GM19351 (cell line): ENCODE results near the gene THOC1.

Experiments
- ATAC-seq: cut with Tn5 transposase; IDR thresholded peaks from one replicate; pipeline ENCODE4 v1.9.1; 2021; ENCODE audit warnings: mild to moderate bottlenecking, moderate library complexity; ENCODE audit not compliant: unreplicated experiment

Gene THOC1

DNA sequence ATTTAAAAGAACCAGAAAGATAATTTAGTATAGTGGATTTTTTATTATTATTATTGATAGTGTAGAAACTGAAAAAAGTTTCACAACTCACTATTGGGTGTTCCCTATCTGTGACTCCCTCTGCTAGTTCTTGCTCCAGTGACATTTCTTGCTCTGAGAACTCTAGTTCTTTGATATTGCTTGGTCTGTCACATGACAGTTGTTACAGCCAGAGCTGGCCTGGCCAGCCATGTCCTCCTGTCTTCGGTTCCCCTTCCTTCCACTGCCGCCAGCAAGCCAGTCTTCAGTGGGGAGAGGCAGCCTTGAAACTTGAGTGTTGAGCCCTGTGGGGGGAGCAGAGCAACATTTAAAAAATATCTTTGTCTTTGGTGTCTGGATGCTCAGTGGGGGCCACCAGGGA lies 7.6 kb upstream of the THOC1 start:
- no peak for ATAC-seq

- ATAC-seq = no peak
Measured at GRCh38 chr18:274313-274712, 6.5 kb upstream of the THOC1 start.

- ATAC-seq = no peak
Measured at GRCh38 chr18:273525-273924, 5.7 kb upstream of the THOC1 start.

DNA sequence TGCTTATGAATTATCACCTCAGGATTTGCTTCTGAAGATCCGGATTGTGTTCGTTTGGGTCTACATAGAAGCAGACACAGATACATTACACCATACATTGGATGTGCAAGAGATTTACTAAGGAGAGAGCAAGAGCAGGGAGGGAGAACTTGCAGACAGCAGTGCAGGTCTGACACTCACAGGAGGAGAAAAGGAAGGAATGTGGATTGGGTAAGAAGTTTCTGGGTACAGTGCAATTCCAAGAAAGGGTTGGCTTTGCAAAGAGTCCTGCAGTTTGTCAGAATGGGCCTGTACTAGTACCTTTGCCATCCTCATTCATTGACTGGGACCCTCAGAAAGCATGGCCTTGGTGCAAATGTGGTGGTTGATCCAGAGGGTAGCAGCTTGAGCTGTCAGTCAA lies 4.8 kb upstream of the THOC1 start:
- no peak for ATAC-seq

DNA sequence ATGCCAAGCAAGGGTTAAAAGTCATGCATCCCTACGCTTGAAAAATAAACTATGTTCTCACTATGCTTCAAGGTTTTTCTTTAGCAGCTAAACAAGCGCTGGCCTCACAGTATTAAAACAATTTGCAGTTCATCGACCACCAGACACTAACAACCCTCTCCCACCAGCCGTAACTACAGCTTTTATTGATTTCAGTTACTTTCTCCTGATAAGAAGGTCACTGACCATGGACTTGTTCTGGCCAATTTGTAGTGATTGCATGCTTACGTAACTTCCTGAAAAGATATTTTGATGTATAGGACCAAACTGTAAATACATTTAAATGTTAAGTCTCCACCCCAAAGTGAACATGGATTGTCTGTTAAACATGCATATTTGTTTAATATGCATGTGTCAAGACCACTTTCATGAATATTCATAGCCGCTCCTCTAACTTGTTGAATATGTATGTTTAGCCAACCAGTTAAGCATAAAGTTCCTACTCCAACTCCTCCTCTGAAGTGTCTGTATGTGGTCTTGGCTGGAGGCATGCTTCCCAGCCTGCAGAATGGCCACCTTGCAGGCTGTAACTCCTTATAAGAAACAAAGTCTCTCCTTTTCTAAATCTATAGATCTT lies 1.7 kb upstream of the THOC1 start:
- no peak for ATAC-seq

DNA sequence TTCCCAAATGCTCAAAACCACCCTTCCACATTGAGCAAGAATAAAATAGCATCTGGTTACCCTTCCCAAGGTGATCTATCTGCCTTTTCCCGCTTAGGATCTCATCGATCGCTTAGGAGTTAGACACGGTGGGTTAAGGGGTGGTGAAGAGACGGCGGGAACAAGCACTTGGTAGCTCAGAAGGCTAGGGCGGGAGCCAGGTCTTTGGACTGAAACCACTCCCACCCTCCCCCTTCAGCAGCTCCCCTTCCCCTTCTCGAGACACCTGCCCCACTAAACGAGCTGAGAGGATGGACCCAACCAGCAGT lies 513 bp downstream of the THOC1 start:
- peak; percentile 33 for ATAC-seq

- ATAC-seq = no peak
Measured at GRCh38 chr18:261398-262073, 6.3 kb downstream of the THOC1 start.

GRCh38 chr18:260547-260946 lies 7.3 kb downstream of the THOC1 start:
- ATAC-seq = no peak

DNA sequence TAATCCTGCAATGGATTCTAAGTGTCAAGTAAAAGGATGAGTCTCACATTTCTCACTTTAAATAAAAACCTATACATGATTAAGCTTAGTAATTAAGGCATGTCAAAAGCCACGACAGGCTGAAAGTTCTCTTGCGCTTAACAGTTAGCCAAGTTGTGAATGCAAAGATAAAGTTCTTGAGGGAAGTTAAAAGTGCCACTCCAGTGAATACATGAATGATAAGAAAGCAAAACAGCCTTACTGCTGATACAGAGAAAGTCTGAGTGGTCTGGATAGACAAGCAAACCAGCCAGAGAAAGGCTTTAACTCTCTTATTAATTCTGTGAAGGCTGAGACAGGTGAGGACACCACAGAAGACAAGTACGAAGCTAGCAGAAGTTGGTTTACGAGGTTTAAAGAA lies 12.7 kb downstream of the THOC1 start:
- ATAC-seq = no peak

- ATAC-seq = no peak
Measured at GRCh38 chr18:253121-253520, 14.7 kb downstream of the THOC1 start.

- no peak for ATAC-seq
Measured at GRCh38 chr18:251572-251971, 16.3 kb downstream of the THOC1 start.

DNA sequence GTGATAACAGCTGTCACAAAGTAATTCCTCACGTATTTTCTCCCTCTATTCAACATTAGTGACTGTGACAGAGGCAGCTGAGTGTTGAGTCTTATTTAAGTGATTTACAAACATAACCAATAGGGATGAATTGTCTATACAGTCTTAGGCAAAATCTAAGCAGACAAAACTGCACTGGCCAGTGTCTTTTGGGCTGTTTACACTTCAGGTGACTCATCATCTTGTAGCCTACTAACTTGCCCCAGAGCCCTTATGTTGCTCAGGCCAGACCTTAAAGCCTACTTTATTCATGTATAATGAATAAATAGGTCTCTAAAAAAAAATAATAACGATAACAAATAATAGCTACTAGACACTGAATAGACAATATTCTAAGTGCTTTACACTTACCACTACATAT lies 17.2 kb downstream of the THOC1 start:
- no peak for ATAC-seq

- ATAC-seq = no peak
Measured at GRCh38 chr18:248053-248452, 19.8 kb downstream of the THOC1 start.

DNA sequence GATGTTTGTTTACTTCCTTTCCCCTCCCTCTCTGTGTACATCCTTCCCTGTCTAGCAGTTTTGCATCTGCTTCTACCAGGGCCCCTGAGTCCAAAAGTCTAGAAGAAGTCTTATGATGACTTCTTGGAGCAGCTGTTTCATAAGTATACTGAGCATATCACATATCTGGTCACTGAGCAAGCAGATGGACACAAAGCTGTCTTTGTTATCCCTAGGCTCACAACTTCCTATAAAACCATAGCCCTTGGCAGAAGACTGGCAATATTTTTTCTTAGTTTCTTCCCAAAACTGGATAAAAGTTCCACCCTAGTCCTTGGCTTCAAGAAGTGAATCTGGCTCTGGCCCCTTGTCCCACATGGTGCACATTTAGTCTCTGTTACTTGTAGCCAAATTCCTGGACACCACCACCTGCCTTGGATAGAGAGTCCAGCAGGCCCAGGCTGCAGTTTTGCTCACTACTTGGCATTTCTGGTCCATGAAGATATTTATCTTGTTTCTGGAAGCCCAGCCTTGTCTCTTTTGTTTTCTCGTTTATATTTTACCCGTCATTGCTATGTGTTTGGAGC lies 22.5 kb downstream of the THOC1 start:
- ATAC-seq = no peak

DNA sequence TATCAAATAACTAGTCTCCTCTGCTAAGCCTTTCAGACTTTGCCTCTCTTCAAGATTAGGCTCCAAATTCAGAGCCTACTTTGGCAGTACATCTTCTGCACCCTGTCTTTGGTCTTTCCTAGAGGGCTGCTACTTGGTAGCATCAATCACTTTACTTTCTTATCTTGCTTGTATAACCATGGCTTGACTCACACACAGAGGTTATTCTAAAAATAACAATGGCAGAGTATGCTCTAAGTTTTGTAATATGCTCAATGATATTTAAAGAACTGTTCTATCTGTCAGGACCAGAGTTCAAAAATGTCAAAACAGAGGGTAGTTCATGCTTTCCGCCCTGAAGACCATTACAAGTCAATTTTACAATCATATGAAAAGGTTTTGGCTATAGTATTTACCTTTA lies 27.7 kb downstream of the THOC1 start:
- ATAC-seq = no peak

- ATAC-seq = no peak
Measured at GRCh38 chr18:231563-231962, 36.3 kb downstream of the THOC1 start.

DNA sequence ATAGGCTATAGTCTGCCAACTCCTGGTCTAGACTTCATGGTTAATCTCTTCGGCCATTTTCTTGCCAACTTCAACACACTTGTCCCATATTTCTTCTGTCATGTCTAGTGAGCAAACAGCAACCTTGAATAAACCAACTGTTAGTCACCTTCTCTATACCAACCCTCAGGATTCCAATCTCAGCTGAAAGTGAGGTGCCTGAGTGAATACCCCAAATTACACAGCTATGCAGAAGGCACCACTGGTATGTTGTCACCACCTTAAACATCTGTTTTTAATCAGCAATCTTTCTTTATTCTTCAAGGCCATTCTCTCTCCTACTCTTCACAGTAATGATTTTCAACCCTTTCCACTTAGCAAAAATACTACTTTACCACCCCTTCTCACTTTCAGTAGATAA lies 39.3 kb downstream of the THOC1 start:
- ATAC-seq = no peak

GRCh38 chr18:227902-228301 lies 39.9 kb downstream of the THOC1 start:
- no peak for ATAC-seq

DNA sequence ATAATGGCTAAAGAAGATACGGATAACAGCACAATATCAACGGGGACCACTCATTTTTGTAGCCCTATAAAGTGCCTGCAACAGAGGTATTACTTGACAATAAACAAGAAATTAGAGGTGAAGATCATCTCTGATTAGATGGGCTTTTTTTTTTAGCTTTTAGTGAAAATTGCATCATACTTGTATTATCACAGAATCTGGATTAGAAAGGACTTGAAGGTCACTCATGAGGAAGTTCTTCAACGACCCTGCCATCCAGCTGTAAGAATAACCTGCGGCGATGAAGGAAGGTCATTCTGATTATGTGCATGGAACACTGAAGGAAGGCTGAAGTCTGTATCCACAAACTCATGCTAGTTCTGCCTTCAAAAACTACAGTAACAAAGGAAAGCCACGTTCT lies 40.5 kb downstream of the THOC1 start:
- ATAC-seq = no peak

DNA sequence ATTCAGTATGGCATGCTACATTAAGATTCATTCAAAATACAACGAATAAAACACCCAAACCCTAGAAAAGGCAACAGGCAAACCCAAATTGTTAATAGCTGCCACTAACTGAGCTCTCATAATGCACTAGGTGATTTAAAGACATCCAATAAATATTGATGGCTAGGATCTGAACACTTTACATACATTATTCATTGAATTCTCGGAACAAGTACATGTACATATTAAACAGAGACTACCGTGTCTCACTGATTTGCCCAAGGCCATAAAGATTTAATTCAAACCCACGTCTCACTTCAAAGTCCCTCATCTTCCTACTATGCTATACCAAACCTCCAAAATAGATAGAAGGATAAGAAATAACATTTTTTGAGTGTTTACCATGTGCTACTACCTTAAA lies 42.1 kb downstream of the THOC1 start:
- no peak for ATAC-seq

DNA sequence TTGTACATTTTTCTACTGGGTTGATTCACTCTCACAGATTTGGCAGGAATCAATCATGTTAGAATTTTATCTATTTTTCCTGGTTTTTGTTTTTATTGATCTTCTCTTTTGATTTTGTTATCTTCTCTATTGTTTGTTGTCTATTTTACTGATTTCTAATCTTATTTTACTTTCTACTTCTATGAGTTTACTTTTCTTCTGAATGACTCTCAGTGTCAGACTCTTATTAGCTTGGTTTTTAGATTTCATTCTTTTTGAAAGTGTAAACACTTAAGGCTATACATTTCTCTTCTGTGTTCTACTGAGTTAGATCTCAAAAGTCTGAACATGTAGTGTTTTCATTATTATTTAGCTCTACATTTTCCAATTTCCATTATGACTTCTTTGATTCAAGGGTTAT lies 47.1 kb downstream of the THOC1 start:
- ATAC-seq = no peak

DNA sequence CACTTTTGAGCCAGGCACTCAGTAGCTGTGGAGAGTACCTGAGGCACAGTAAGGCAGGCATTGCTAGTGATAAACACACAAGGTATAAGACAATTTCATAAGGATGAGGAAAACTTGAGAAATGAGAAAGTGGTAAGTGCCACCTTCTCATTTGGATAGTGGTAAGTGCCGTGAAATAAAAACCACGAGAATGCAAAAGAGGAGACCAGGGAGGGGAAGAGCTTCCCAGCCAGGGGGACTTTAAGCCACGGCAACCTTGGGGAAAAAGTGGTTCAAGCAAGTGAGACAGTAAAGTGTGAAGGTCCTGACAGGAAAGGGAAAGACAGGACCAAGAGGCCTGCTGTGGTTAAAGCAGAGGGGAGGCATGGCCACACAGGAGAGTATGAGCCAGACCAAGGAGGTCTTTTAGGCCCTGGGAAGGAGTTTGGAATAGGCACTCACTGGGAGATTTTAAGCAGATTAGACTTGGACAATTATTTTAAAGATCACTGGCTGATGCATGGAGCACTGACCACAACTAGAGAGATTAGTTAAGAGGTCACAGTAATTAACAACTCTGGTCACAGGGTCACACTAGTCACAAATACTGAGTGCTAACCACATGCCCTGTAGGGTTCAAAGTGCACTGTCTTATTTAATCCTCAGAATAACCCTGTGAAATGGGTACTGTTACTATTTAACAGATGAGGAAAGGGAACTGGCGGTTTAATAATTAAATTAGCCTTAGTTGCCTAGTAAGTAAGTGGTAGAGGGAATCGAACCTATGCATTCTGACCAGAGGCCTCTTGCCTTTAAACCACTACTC lies 50.1 kb downstream of the THOC1 start:
- no peak for ATAC-seq
